HepG2 (cell line): Measurements from ENCODE around the gene CCDC175. TPM values are rescaled to one million over a fixed set of nuclear protein-coding genes. Genes with fewer than 3 reads are reported as not detected.

ENCODE experiments used
- CCDC6 ChIP-seq: sonication (generic); formaldehyde crosslinking; IDR thresholded peaks from 2 replicates; pipeline ENCODE4 v1.8.1; 2022; ENCODE audit warnings: mild to moderate bottlenecking, missing genetic modification reagents, moderate library complexity
- EP300 ChIP-seq, 3 experiments: sonication (generic) in 1 of 3; formaldehyde crosslinking in 1 of 3; IDR thresholded peaks; 2 replicates each; pipeline versions ENCODE4 v1.5.1 to v1.6.1; 2011 to 2020; ENCODE audit warnings: low read depth in 2 of 3, low read length in 2 of 3, borderline replicate concordance in 1 of 3, improper control_type of control experiment in 1 of 3, mild to moderate bottlenecking in 1 of 3, missing genetic modification reagents in 1 of 3, moderate library complexity in 1 of 3
- ESRRA ChIP-seq: sonication (generic); formaldehyde crosslinking; IDR thresholded peaks from 2 replicates; pipeline ENCODE4 v1.5.1; 2020; ENCODE audit warnings: mild to moderate bottlenecking, low read depth, missing genetic modification reagents
- IRX3 ChIP-seq: sonication (generic); formaldehyde crosslinking; IDR thresholded peaks from 2 replicates; pipeline ENCODE4 v1.8.1; 2023; ENCODE audit warnings: mild to moderate bottlenecking, low read depth, missing genetic modification reagents, borderline replicate concordance
- PHB2 ChIP-seq: fragments of 450-650 bp; IDR thresholded peaks from 2 replicates; pipeline ENCODE4 v1.6.1; 2018; ENCODE audit not compliant: partially characterized antibody
- TRIM22 ChIP-seq: fragments of 450-650 bp; IDR thresholded peaks from 2 replicates; pipeline ENCODE4 v1.6.1; 2017
- ZBTB7A ChIP-seq: sonication (generic); formaldehyde crosslinking; IDR thresholded peaks from 2 replicates; pipeline ENCODE4 v1.8.0; 2022; ENCODE audit warnings: mild to moderate bottlenecking, missing genetic modification reagents
- ZNF260 ChIP-seq: sonication (generic); formaldehyde crosslinking; IDR thresholded peaks from 2 replicates; pipeline ENCODE4 v1.4.0; 2020; ENCODE audit warnings: missing genetic modification reagents, low read depth, mild to moderate bottlenecking, borderline replicate concordance
- ZNF543 ChIP-seq: sonication (generic); formaldehyde crosslinking; IDR thresholded peaks from 2 replicates; pipeline ENCODE4 v1.4.0; 2020; ENCODE audit warnings: mild to moderate bottlenecking, missing genetic modification reagents
- ZNF674 ChIP-seq: sonication (generic); formaldehyde crosslinking; IDR thresholded peaks from 2 replicates; pipeline ENCODE4 v1.5.0; 2020; ENCODE audit warnings: low read depth, mild to moderate bottlenecking, missing genetic modification reagents
- ZNF709 ChIP-seq: sonication (generic); formaldehyde crosslinking; IDR thresholded peaks from 2 replicates; pipeline ENCODE4 v1.5.0; 2020; ENCODE audit warnings: mild to moderate bottlenecking, missing genetic modification reagents
- ZNF816 ChIP-seq: sonication (generic); formaldehyde crosslinking; IDR thresholded peaks from 2 replicates; pipeline ENCODE4 v1.8.0; 2022; ENCODE audit warnings: missing genetic modification reagents, mild to moderate bottlenecking, borderline replicate concordance
- polyA plus RNA-seq, 8 experiments: library from polyadenylated mRNA; depleted of rRNA in 3 of 8; stranded (reverse) in 7 of 8; unstranded in 1 of 8; fragments of >200 nt; fragmentation: Illumina TruSeq in 4 of 8; extraction: Trizol in 4 of 8; gene quantifications; 2 replicates each; pipeline versions ENCODE4 v1.2.1 to v1.2.3, GENCODE V29; 2011 to 2016; ENCODE audit warnings: low read depth in 4 of 8, missing spikeins in 1 of 8, mixed read lengths in 1 of 8; ENCODE audit not compliant: insufficient read depth in 1 of 8
- total RNA-seq, 5 experiments: library from RNA; depleted of rRNA; stranded (reverse); fragments of >200 nt; fragmentation: Illumina TruSeq; extraction: Trizol; gene quantifications; 2 replicates each; pipeline ENCODE4 v1.2.3, GENCODE V29; 2016; ENCODE audit warnings: low read depth in 1 of 5
- TF ChIP-seq, protein P1 (sequence below): sonication (generic); formaldehyde crosslinking; IDR thresholded peaks from 2 replicates; pipeline ENCODE4 v1.8.0; 2022; ENCODE audit warnings: mild to moderate bottlenecking, missing genetic modification reagents
- TF ChIP-seq, protein P2 (sequence below): sonication (generic); formaldehyde crosslinking; IDR thresholded peaks from 2 replicates; pipeline ENCODE4 v1.4.0; 2020; ENCODE audit warnings: mild to moderate bottlenecking, missing genetic modification reagents, borderline replicate concordance
- TF ChIP-seq, protein P3 (sequence below): sonication (generic); IDR thresholded peaks from 2 replicates; pipeline ENCODE4 v1.6.1; 2016; ENCODE audit warnings: low read depth, borderline replicate concordance

The CCDC175 gene
- total and polyA plus RNA-seq, 2 of the 13 experiments (the other 11 are each of a cell fraction or from before 2014, with no cell fraction given): not detected

GRCh38 chr14:59464486-59465315 lies 111.9 kb downstream of the CCDC175 start (continued):
- TF ChIP-seq EP300 (IDR thresholded peaks at IDR 0.05; ENCODE audit: low read depth in 2 of 2, low read length in 2 of 2) (no peak), EP300 (CRISPR knock-in tag; IDR thresholded peaks at IDR 0.05; ENCODE audit: borderline replicate concordance) (no peak), ESRRA (CRISPR knock-in tag) (no peak), PHB2 (no peak), ZBTB7A (CRISPR knock-in tag) (no peak), ZNF674 (CRISPR knock-in tag) (no peak), ZNF260 (no peak), ZNF709 (CRISPR knock-in tag) (0 out of 2 replicates have a peak, but pooled peaks have one; percentile 39), IRX3 (CRISPR knock-in tag) (no peak), ZNF543 (CRISPR knock-in tag) (no peak; the same call in 1 of the 2 replicates), CCDC6 (CRISPR knock-in tag) (peak; percentile 32; the same call in 1 of the 2 replicates), TRIM22 (no peak), ZNF816 (CRISPR knock-in tag) (no peak)
- TF ChIP-seq, protein P1, sequence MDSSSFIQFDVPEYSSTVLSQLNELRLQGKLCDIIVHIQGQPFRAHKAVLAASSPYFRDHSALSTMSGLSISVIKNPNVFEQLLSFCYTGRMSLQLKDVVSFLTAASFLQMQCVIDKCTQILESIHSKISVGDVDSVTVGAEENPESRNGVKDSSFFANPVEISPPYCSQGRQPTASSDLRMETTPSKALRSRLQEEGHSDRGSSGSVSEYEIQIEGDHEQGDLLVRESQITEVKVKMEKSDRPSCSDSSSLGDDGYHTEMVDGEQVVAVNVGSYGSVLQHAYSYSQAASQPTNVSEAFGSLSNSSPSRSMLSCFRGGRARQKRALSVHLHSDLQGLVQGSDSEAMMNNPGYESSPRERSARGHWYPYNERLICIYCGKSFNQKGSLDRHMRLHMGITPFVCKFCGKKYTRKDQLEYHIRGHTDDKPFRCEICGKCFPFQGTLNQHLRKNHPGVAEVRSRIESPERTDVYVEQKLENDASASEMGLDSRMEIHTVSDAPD (CRISPR knock-in tag): no peak
- TF ChIP-seq, protein P2, sequence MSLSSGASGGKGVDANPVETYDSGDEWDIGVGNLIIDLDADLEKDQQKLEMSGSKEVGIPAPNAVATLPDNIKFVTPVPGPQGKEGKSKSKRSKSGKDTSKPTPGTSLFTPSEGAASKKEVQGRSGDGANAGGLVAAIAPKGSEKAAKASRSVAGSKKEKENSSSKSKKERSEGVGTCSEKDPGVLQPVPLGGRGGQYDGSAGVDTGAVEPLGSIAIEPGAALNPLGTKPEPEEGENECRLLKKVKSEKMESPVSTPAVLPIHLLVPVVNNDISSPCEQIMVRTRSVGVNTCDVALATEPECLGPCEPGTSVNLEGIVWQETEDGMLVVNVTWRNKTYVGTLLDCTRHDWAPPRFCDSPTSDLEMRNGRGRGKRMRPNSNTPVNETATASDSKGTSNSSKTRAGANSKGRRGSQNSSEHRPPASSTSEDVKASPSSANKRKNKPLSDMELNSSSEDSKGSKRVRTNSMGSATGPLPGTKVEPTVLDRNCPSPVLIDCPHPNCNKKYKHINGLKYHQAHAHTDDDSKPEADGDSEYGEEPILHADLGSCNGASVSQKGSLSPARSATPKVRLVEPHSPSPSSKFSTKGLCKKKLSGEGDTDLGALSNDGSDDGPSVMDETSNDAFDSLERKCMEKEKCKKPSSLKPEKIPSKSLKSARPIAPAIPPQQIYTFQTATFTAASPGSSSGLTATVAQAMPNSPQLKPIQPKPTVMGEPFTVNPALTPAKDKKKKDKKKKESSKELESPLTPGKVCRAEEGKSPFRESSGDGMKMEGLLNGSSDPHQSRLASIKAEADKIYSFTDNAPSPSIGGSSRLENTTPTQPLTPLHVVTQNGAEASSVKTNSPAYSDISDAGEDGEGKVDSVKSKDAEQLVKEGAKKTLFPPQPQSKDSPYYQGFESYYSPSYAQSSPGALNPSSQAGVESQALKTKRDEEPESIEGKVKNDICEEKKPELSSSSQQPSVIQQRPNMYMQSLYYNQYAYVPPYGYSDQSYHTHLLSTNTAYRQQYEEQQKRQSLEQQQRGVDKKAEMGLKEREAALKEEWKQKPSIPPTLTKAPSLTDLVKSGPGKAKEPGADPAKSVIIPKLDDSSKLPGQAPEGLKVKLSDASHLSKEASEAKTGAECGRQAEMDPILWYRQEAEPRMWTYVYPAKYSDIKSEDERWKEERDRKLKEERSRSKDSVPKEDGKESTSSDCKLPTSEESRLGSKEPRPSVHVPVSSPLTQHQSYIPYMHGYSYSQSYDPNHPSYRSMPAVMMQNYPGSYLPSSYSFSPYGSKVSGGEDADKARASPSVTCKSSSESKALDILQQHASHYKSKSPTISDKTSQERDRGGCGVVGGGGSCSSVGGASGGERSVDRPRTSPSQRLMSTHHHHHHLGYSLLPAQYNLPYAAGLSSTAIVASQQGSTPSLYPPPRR (CRISPR knock-in tag): no peak
- TF ChIP-seq, protein P3, sequence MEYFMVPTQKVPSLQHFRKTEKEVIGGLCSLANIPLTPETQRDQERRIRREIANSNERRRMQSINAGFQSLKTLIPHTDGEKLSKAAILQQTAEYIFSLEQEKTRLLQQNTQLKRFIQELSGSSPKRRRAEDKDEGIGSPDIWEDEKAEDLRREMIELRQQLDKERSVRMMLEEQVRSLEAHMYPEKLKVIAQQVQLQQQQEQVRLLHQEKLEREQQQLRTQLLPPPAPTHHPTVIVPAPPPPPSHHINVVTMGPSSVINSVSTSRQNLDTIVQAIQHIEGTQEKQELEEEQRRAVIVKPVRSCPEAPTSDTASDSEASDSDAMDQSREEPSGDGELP: no peak
